HepG2 (cell line): Measurements from ENCODE around the gene LRRC28.

Experiments used
- LCORL ChIP-seq, 2 experiments: fragments of 450-650 bp in 1 of 2; sonication (generic) in 1 of 2; formaldehyde crosslinking in 1 of 2; IDR thresholded peaks; 2 replicates each; pipeline versions ENCODE4 v1.5.0 to v1.6.1; 2017 to 2020; ENCODE audit warnings: antibody characterized with exemption in 1 of 2, missing genetic modification reagents in 1 of 2
- MBNL3 ChIP-seq: fragments of 250-450 bp; sonication (Bioruptor Pico); conservative IDR thresholded peaks from 2 replicates; pipeline ENCODE4 v1.8.0; 2022; ENCODE audit warnings: mild to moderate bottlenecking, inconsistent platforms
- MED13 ChIP-seq: sonication (generic); formaldehyde crosslinking; IDR thresholded peaks from 2 replicates; pipeline ENCODE4 v1.5.0; 2020; ENCODE audit warnings: missing genetic modification reagents
- MTA1 ChIP-seq: sonication (generic); formaldehyde crosslinking; IDR thresholded peaks from 2 replicates; pipeline ENCODE4 v1.4.0; 2020; ENCODE audit warnings: missing genetic modification reagents, mild to moderate bottlenecking, borderline replicate concordance
- MYC ChIP-seq: sonication (generic); formaldehyde crosslinking; IDR thresholded peaks from 2 replicates; pipeline ENCODE4 v1.9.0; 2021; ENCODE audit warnings: missing genetic modification reagents, borderline replicate concordance
- POLR2A ChIP-seq, 2 experiments: IDR thresholded peaks; 2 replicates each; pipeline ENCODE4 v1.6.1; 2011; ENCODE audit warnings: low read depth in 2 of 2, low read length in 2 of 2, mild to moderate bottlenecking in 1 of 2, moderate library complexity in 1 of 2; ENCODE audit not compliant: insufficient read depth in 1 of 2
- ZBTB1 ChIP-seq: sonication (generic); formaldehyde crosslinking; IDR thresholded peaks from 2 replicates; pipeline ENCODE4 v1.4.0; 2020; ENCODE audit warnings: missing genetic modification reagents, borderline replicate concordance
- ZIK1 ChIP-seq: sonication (generic); formaldehyde crosslinking; IDR thresholded peaks from 2 replicates; pipeline ENCODE4 v1.5.0; 2020; ENCODE audit warnings: mild to moderate bottlenecking, low read depth, missing genetic modification reagents, borderline replicate concordance
- ZNF446 ChIP-seq: sonication (generic); formaldehyde crosslinking; IDR thresholded peaks from 2 replicates; pipeline ENCODE4 v1.5.0; 2020; ENCODE audit warnings: mild to moderate bottlenecking, missing genetic modification reagents
- ZNF530 ChIP-seq: sonication (generic); formaldehyde crosslinking; IDR thresholded peaks from 2 replicates; pipeline ENCODE4 v1.5.0; 2020; ENCODE audit warnings: low read depth, mild to moderate bottlenecking, missing genetic modification reagents
- TF ChIP-seq, protein P1 (sequence below): sonication (generic); formaldehyde crosslinking; IDR thresholded peaks from 2 replicates; pipeline ENCODE4 v1.4.0; 2020; ENCODE audit warnings: missing genetic modification reagents
- TF ChIP-seq, protein P2 (sequence below): sonication (generic); formaldehyde crosslinking; IDR thresholded peaks from 2 replicates; pipeline ENCODE4 v1.4.0; 2020; ENCODE audit warnings: missing genetic modification reagents
- TF ChIP-seq, protein P3 (sequence below): IDR thresholded peaks from 2 replicates; pipeline ENCODE4 v1.6.1; 2012; ENCODE audit warnings: inconsistent platforms

DNA sequence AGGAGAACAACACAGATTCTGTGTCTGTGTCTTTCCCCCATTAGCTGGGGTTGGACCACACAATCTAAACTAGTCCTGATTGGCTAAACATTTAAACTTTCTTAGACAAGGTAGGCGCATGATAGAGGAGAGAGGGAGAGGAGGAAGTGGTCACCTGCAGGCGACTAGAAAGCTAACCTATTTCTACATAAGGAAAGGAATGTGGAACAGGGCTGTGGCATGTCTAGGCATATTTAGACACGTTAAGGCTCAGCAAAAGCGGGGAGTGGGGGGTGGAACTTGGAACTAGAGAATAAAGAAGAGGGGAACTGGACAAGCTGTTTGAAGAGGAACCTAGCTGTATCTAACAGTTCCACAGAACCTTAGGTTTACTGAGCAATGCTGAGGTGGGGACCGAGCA lies 12.8 kb downstream of the LRRC28 start:
- TF ChIP-seq POLR2A (IDR thresholded peaks at IDR 0.05; ENCODE audit: insufficient read depth in 1 of 2, low read depth in 2 of 2, low read length in 2 of 2) = no peak
- no peak for TF ChIP-seq ZBTB1 (CRISPR knock-in tag)
- TF ChIP-seq MYC (CRISPR knock-in tag) = no peak
- TF ChIP-seq, protein P1, sequence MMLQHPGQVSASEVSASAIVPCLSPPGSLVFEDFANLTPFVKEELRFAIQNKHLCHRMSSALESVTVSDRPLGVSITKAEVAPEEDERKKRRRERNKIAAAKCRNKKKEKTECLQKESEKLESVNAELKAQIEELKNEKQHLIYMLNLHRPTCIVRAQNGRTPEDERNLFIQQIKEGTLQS (CRISPR knock-in tag) = no peak
- TF ChIP-seq ZIK1 (CRISPR knock-in tag) = no peak
- TF ChIP-seq, protein P2, sequence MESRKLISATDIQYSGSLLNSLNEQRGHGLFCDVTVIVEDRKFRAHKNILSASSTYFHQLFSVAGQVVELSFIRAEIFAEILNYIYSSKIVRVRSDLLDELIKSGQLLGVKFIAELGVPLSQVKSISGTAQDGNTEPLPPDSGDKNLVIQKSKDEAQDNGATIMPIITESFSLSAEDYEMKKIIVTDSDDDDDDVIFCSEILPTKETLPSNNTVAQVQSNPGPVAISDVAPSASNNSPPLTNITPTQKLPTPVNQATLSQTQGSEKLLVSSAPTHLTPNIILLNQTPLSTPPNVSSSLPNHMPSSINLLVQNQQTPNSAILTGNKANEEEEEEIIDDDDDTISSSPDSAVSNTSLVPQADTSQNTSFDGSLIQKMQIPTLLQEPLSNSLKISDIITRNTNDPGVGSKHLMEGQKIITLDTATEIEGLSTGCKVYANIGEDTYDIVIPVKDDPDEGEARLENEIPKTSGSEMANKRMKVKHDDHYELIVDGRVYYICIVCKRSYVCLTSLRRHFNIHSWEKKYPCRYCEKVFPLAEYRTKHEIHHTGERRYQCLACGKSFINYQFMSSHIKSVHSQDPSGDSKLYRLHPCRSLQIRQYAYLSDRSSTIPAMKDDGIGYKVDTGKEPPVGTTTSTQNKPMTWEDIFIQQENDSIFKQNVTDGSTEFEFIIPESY (CRISPR knock-in tag) = no peak
- no peak for TF ChIP-seq ZNF446 (CRISPR knock-in tag)
- TF ChIP-seq, protein P3, sequence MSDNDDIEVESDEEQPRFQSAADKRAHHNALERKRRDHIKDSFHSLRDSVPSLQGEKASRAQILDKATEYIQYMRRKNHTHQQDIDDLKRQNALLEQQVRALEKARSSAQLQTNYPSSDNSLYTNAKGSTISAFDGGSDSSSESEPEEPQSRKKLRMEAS = no peak
- TF ChIP-seq MBNL3 = no peak
- no peak for TF ChIP-seq ZNF530
- no peak for TF ChIP-seq MED13 (CRISPR knock-in tag)
- no peak for TF ChIP-seq MTA1 (CRISPR knock-in tag)
- no peak for TF ChIP-seq LCORL (IDR thresholded peaks at IDR 0.05)
- no peak for TF ChIP-seq LCORL (CRISPR knock-in tag; IDR thresholded peaks at IDR 0.05)
